Liver (tissue), 3 donors: ENCODE data around the gene KIF1A.

ENCODE experiments used
- EGR1 ChIP-seq, 2 donors: IDR thresholded peaks; 2 replicates each; pipeline ENCODE4 v1.6.1; 2016 to 2018; ENCODE audit warnings: antibody characterized with exemption in 2 of 2, low read depth in 2 of 2
- NR2F2 ChIP-seq: IDR thresholded peaks from 2 replicates; pipeline ENCODE4 v1.6.1; 2016; ENCODE audit warnings: antibody characterized with exemption
- TAF1 ChIP-seq: conservative IDR thresholded peaks from 2 replicates; pipeline ENCODE4 v1.6.1; 2016; ENCODE audit warnings: antibody characterized with exemption, mild to moderate bottlenecking
- YY1 ChIP-seq: IDR thresholded peaks from 2 replicates; pipeline ENCODE4 v1.6.1; 2016; ENCODE audit warnings: antibody characterized with exemption, mild to moderate bottlenecking
- TF ChIP-seq, protein P1 (sequence below): fragments of 150-350 bp; IDR thresholded peaks from 2 replicates; pipeline ENCODE4 v1.5.1; 2017; ENCODE audit warnings: improper control_type of control experiment, low read depth, low read length; ENCODE audit not compliant: missing input control
- TF ChIP-seq, protein P2 (sequence below): IDR thresholded peaks from 2 replicates; pipeline ENCODE4 v1.6.1; 2016; ENCODE audit warnings: antibody characterized with exemption, mild to moderate bottlenecking
- TF ChIP-seq, protein P3 (sequence below): IDR thresholded peaks from 2 replicates; pipeline ENCODE4 v1.6.1; 2016; ENCODE audit warnings: antibody characterized with exemption
- TF ChIP-seq, protein P4 (sequence below): IDR thresholded peaks from 2 replicates; pipeline ENCODE4 v1.6.1; 2016; ENCODE audit warnings: antibody characterized with exemption
- donor health status: healthy.
- donor health status: healthy.

DNA sequence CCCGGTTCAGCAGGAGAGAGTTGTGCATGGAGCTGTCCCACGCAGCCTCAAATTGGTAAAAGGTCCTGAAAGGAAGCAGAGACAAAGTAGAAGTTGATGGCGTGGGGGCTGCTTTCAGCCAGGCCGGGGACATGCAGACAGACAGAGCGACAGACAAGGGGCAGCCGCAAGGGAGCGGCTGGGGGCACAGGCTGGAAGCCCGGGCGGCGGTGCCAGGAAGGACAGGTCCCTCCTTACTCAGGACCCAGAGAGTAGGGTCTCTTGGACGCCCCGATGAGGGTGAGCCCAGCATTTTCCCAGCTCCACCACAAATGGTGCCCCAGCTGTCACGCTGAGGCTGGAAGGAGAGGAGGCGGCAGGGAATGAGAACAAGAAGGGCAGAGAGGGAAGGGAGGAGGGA lies 93.1 kb downstream of the KIF1A start:
- TF ChIP-seq, protein P1, sequence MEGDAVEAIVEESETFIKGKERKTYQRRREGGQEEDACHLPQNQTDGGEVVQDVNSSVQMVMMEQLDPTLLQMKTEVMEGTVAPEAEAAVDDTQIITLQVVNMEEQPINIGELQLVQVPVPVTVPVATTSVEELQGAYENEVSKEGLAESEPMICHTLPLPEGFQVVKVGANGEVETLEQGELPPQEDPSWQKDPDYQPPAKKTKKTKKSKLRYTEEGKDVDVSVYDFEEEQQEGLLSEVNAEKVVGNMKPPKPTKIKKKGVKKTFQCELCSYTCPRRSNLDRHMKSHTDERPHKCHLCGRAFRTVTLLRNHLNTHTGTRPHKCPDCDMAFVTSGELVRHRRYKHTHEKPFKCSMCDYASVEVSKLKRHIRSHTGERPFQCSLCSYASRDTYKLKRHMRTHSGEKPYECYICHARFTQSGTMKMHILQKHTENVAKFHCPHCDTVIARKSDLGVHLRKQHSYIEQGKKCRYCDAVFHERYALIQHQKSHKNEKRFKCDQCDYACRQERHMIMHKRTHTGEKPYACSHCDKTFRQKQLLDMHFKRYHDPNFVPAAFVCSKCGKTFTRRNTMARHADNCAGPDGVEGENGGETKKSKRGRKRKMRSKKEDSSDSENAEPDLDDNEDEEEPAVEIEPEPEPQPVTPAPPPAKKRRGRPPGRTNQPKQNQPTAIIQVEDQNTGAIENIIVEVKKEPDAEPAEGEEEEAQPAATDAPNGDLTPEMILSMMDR = no peak
- TF ChIP-seq, protein P2, sequence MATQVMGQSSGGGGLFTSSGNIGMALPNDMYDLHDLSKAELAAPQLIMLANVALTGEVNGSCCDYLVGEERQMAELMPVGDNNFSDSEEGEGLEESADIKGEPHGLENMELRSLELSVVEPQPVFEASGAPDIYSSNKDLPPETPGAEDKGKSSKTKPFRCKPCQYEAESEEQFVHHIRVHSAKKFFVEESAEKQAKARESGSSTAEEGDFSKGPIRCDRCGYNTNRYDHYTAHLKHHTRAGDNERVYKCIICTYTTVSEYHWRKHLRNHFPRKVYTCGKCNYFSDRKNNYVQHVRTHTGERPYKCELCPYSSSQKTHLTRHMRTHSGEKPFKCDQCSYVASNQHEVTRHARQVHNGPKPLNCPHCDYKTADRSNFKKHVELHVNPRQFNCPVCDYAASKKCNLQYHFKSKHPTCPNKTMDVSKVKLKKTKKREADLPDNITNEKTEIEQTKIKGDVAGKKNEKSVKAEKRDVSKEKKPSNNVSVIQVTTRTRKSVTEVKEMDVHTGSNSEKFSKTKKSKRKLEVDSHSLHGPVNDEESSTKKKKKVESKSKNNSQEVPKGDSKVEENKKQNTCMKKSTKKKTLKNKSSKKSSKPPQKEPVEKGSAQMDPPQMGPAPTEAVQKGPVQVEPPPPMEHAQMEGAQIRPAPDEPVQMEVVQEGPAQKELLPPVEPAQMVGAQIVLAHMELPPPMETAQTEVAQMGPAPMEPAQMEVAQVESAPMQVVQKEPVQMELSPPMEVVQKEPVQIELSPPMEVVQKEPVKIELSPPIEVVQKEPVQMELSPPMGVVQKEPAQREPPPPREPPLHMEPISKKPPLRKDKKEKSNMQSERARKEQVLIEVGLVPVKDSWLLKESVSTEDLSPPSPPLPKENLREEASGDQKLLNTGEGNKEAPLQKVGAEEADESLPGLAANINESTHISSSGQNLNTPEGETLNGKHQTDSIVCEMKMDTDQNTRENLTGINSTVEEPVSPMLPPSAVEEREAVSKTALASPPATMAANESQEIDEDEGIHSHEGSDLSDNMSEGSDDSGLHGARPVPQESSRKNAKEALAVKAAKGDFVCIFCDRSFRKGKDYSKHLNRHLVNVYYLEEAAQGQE = no peak
- TF ChIP-seq, protein P3, sequence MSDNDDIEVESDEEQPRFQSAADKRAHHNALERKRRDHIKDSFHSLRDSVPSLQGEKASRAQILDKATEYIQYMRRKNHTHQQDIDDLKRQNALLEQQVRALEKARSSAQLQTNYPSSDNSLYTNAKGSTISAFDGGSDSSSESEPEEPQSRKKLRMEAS = no peak
- TF ChIP-seq YY1 (no peak), NR2F2 (no peak), EGR1 (IDR thresholded peaks at IDR 0.05; ENCODE audit: low read depth in 2 of 2) (no peak), TAF1 (no peak)
- TF ChIP-seq, protein P4, sequence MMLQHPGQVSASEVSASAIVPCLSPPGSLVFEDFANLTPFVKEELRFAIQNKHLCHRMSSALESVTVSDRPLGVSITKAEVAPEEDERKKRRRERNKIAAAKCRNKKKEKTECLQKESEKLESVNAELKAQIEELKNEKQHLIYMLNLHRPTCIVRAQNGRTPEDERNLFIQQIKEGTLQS = no peak
